ENCODE measurements around the gene SLC35C1.
"Not testable (repeated sequence)": the region's sequence is repeated elsewhere in the genome, so short reads cannot be mapped to it uniquely, and the experiment has no call there.

The SLC35C1 gene

DNA sequence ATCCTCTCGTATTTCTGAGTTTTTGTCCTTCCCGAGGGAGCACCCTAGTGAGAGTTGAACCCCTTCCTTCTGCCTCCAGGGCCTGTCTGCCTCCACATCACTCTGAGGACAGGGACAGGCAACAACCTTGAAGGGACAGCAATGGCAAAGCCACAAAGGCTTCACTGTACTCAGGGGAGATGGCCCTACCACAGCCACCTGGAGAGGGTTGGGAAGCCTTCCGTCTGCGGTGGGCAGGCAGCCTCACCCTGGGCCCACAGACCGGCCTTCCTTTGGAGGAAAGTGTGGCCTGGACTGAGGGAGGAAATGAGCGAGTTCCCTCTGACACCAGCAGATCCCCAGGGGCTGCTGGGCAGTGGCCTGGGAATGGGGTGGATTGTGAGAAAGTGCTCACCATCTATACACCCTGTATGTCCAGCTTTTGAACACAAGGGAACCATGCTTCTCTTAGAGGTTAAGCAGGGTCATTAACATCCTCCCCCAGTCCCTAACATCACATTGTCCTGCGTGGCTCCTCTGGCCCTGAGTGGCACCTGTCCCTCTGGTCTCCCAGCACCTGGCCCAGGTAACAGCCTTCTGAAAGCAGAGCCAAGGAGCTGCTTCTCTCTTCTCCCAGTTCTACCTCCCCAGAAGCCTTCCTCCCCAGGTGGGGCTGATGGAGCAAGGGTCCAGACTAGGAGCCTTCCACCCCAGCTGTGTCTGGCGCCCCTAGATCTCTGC is 6.8 kb downstream of the SLC35C1 start:
- DNase-seq, result no peak

DNA sequence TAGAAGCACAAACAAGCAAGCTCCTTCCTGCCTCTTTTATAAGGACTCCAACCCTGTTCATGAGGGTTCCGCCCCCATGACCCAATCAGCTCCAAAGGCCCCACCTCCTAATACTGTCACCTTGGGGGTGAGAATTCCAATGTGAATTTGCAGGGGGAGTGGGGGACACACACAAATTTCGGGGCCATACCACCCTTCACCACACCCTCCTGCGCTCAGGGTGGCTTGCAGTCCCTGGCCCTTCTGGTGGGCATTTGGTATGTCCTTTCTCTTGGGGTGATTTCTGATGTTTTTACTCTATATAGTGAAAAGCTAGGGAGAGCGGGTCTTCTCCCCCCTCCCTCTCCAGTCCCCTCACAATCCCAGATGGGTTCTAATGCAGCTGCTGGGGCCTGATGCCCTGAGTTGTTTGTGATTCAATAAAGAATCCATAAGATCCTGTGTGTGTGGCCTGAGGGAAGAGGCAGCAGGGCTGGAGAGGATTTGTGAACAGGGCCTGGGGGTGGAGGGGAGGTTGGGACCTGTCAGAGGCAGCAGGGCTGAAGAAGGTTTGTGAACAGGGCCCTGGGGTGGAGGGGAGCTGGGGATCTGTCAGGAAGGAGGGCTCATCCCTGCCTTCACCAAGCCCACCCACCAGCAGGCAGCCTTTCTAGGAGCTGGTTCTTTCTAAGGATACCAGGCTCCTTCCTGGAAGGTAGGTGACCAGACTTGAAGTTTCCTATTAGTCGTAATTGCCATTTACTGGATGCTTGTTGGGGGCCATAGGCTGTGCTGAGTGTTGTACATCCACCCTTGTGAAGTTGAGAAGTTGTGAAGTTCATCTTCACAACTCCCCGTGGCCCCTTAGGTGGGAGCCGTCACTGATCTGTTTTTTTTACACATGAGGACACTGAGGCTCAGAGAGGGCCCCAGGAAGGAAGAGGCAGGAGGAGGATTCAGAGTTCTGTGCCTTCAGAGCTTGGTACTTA is 7.9 kb downstream of the SLC35C1 start:
- DNase-seq, result no peak

DNA sequence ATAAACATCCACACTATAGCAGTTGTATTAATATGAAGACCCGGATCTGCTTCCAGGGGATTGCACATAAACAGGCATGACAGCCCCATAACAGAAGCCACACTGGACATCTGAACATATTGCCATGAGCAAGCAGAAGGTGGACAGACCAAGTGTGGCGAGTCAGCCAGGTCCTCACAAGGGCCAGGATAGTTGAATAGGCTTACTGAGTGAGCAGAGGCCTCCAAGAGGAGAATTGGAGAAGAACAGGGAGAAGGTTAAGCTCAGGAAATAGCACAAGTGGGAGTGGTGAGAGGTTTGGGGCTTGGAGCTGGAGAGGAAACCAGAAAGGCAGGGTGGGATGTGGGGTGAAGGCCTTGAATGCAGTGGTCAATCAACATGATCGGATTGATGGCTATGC is 10.8 kb downstream of the SLC35C1 start:
- no peak for DNase-seq

DNA sequence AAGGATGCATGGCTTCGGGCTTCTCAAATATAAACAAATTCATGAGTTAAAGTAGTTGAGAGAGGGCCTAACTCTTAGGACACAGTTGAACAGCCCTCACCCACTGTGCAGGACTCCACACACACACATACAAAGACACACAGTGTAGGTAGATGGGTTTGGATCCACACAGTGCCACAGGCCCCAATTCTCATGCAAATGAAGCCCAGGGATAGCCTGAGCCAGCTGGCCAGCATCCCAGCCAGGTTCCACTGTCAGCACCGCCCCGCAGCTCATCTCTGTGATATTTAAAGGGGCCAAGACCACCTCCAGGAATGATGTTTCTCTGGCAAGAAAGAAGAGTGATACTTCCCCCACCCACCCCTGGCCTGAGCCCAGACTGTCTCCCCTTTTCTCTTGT is 11.7 kb downstream of the SLC35C1 start:
- DNase-seq, result no peak

DNA sequence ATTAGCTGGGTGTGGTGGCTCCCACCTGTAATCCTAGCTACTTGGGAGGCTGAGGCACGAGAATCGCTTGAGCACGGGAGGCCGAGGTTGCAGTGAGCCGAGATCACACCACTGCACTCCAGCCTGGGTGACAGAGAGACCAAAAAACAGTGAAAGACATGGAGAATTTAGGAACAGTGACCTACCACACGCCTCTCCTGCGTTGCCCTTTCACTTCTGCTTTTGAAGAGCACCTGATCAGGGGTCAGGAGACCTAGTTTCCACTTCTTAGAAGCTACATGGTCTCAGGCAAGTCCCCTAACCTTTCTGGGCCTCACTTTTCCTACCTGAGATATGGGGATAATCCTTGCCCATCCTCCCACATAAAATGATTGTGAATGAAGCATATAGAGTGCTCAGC is 12.2 kb downstream of the SLC35C1 start:
- peak in 1 of 2 donors; percentile 30 for DNase-seq

DNA sequence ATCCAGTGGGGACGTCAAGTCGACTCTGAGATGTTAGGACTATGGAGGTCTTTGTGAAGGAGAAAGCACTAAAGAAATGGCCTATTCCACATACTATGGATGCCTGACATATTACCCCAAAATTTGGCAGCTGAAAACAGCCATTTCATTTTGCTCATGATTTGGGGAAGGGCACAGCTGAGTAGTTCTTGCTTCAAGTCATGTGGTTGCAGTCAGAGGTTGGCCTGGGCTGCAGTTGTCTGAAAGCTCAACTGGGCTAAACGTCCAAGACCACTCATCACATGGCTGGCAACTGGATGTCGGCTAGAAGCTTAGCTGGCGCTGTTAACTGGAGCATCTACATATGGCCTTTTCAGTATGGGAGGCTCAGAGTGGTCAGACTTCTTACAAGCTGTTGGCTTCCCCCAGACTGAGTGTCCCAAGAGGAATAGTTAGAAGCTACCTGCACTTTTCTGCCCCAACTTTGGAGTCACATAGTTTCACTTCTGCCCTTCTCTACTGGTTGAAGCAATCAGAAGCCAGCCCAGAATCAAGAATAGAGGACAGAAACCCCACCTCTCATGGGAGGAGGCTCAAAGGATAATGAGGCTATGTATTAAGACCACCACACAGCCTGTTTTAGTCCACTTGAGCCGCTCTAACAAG is 14.1 kb downstream of the SLC35C1 start:
- DNase-seq, result no peak

DNA sequence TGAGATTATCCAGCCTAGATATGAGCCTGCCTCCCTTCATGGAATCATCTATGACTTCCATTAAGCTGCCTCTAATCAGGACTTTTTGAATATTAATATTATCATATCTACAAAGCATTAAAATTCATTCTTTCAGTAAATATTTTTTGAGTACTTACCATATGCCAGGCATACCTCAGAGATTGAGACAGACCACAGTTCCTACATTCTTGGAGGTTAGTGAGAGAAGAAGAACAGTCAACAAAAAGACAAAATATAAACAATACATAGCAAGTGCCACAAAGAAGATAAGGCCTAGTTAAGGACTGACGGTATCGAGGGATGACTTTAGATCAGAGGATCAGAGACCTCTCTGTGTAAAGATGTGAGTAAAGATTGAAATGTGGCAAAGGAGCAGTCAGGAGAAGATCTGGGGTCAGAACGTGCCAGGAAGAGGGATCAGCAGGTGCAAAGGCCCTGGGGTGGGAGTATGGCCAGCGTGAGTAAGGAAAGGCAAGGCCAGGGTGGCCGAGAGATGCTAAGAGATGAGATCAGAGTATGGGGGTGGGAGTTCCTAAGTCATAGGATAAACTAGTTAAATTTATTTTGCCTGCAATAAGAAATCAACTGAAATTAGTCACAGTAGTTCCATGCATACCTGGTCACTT is 15.4 kb downstream of the SLC35C1 start:
- DNase-seq, result no peak

DNA sequence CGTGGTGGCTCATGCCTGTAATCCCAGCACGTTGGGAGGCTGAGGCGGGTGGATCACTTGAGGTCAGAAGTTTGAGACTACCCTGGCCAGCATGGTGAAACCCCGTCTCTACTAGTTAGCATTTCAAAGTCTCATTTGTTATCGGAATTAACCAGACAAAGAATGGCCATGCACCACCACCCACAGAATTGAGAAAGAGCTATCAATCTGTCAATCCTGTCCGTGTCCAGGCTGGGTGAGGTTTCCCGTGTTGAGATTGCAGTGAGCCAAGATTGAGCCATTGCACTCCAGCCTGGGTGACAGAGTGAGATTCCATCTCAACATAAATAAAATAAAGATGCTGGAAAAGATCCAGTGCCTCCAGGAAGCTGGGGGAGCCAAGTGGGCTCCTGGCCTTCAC is 21.5 kb downstream of the SLC35C1 start:
- not testable (repeated sequence) for DNase-seq

DNA sequence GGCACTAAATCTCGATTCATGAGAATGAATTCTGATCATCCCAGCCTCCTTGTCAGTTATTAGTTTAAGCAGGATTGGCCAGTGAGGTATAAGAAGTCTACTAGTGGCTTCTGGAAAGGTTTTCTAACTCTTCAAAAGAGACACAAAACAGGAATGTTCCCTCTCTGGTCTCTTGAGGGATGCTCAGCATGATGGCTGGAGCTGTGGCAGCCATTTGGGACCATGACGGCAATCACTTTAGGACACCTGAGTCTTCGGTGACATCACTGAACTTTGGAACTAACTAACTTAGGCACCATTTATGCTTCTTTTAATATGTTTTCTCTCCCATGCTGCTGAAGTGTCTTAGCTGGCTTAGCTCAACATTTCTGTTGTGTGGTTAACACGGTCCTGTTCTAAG is 22.2 kb downstream of the SLC35C1 start:
- DNase-seq, result no peak

DNA sequence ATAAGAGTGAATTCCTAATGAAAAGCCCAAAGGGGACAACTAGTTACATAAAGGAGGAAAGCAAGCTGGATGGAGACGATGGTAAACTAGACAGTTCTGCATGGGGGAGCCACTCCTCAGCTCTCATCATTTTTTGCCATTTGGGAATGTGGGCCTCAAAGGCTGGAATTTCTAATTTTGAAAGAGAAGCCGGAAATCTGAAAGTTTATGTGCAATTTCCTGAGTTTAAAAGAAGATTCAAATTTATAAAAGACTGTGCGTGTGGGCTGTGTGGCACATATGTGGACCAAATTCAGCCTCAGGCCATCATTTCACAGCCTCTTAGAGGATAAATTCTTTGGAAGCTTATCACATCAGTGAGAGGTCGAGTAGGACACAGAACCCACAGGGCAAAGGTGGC is 24.0 kb downstream of the SLC35C1 start:
- DNase-seq, result no peak

DNA sequence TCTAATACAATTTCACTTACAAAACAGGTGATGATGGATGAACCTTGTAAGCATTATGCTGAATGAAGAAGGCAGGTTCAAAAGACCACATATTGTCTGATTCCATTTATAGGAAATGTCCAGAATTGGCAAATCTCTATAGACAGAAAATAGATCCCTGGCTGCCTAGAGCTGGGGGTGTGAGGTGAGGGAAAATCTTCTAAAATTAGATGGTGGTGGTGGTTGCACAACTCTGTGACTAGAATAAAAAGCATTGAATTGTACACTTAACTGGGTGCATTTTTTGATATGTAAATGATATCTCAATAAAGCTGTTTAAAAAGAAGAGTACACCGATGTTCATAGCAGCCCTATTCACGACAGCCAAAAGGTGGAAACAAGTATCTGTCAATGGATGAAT is 25.6 kb downstream of the SLC35C1 start:
- no peak for DNase-seq

DNA sequence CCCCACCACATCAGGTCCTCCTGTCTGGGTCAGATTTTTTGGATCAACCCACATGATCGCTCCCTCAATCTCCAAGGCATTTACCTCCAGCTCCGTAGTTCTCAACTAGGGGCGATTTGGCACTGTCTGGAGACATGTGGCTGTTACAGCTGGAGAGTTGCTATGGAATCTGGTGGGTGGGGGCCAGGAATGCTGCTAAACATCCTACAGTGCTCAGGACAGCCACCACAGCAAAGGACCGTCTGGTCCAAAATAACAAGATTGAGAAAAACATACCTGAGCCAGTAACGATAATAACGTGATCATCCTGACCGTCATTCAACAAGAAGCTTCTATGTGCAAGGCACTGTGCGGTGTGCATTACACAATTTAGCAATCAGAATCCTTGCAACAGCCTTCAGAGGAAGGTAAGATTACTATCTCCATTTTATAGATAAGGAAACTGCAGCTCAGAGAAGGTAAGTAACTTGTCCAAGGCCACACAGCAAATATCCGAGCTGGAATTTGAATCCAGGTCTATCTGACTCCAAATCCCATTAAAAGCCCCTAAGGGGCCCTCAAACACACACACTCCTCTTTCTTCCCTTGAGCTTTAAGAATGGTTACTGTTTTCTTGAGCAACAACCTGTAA is 28.0 kb downstream of the SLC35C1 start:
- DNase-seq, result no peak

DNA sequence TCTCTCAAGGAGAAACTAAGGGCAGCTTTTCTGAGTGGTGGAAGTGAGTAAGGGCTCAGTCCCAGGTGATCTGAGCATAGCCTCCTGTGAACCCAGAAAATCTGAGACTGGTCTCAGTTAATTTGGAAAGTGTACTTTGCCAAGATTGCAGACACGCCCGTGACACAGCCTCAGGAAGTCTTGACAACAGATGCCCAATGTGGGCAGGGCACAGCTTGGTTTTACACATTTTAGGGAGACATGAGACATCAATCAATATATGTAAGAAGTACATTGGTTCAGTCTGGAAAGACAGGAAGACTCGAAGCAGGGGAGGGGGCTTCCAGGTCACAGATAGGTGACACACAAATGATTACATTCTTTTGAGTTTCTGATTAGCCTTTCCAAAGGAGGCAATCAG is 28.8 kb downstream of the SLC35C1 start:
- no peak for DNase-seq

DNA sequence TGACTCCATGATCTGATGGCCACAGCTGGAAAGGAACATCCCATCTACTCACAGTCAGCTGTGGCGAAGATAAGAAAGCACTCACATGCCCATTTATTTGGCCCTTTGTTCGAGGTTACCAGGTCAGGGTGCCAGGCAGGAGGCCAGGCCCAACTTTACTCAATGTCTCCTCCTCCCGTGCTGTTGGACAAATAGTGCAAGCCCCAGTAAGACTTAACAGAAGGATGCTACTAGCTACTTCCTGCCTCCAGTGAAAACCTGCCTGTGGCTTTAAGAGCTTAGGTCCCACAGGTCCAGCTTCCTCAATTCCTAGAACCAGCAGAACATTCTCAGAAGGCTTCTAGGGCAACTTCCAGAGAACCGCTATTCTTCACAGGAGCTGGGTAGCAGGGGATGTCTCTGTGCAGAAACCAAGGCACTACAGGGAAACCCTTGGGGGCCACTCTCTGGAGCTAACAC is 29.4 kb downstream of the SLC35C1 start:
- DNase-seq, result peak; percentile 64 to 86

DNA sequence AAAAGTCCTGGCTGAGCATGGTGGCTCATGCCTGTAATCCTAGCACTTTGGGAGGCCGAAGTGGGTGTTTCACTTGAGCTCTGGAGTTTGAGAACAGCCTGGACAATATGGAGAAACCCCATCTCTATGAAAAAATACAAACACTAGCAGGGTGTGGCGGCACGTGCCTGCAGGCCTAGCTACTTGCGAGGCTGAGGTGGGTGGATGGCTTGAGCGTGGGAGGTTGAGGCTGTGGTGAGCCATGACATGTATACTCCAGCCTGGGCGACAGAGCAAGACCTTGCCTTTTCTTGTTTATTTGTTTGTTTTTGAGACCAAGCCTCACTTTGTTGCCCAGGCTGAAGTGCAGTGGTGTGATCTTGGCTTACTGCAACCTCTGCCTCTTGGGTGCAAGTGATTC is 34.3 kb downstream of the SLC35C1 start:
- DNase-seq, result peak in 1 of 2 donors; percentile 9

DNA sequence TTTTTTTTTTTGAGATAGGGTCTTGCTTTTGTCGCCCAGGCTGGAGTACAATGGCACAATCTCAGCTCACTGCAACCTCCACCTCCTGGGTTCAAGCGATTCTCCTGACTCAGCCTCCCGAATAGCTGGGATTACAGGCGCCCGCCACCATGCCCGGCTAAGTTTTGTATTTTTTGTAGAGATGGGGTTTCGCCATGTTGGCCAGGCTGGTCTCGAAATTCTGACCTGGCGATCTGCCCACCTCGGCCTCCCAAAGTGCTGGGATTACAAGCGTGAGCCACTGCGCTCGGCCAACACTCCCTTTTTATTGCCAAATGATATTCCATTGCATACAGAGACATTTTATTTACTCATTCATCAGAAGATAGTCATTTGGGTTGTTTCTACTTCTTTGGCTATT is 35.3 kb downstream of the SLC35C1 start:
- not testable (repeated sequence) for DNase-seq

DNA sequence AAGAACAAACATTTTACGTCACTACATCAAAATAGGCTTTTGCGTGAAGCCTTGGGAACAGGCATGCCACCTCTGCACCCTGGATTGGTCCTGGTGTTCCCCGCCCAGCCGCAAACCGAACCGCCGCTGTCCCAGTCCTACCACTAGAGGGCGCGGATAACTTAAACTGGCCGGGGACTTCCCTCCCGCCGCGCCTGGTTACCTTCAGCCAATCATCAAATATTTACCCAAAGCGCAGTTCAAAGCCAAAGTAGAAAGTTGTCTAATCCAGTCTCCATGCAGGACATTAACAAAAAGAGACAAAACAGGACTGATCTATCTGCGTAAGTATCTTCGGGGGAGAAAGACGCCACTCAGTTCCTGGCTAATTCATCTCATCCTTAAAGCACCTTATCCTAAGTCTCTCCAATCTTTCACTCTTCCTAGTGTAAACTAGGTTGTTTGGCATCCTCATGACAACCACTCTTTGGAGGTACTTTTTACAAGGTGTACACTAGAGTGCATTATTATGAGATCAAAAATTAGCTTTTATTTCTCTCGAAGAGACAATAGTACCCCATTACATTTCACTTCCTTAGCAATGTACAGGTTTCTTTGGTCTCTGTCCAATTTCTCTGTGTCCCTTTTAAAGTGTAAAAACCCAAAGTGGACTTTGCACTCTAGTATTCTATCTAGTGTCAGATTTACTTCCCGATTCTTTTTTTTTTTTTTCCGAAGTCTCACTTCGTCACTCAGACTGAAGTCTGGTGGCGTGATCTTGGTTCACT is 38.4 kb downstream of the SLC35C1 start:
- peak; percentile 84 to 86 for DNase-seq

DNA sequence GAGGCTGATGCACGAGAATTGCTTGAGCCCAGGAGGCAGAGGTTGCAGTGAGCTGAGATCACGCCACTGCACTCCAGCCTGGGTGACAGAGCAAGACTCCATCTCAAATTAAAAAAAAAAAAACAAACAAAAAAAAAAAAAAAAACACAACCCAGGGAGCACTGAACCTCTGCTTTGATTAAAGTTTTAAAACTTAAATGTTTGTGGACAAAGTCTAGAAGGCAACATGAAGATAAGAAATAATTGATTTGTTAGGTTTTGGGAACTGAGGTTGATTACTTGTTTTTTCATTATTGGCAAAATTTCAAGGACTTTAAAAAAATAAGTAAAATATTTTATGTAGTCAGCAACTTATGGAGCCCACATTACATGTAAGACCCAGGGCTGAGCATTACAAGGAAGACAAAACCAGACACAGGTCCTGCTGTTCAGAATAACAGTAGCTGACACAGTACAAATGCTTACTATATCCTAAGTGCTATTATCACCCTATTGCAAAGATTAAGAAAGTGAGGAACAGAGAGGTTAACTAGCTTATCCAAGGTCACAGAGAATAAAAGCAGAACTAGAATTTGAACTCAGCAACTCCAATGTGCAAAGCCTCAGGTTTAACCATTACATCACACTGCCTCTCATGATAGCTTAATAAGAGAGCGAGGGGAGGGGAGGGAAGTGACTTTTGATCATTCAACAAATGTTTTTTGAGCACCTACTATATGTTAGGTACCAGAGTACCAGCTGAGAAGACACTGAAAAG is 40.1 kb downstream of the SLC35C1 start:
- DNase-seq, result peak; percentile 29 to 46

DNA sequence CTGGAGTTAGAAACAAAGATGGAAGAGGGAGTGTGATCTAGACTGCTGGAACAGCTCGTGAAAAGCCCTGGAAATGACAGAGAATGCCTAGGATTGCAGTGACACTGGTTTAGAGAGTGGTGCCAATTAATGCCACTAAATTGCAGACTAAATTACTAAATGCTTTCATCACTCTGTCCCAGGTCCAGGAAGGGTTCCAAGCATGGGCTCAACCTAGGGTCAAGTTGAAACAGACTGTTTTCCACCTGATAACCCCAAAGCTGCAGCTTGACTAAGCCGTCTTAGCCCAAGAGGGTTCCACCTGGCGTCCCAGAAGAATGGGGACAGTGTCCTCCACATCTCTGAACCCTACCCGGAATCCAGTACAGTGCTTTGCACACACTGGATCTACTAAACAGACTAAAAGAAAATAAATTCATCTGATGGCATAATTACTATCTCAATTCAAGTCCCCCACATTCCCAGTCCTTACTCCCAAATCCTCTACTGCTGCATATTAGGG is 41.3 kb downstream of the SLC35C1 start:
- no peak for DNase-seq
